Endothelial cell of umbilical vein (primary cell): ENCODE results near the gene NMNAT3. TPM values are rescaled to one million over a fixed set of nuclear protein-coding genes. Genes with fewer than 3 reads are reported as not detected.

Experiments
- BruUV-seq: library from RNA; stranded (reverse); fragments of 400-500 nt; replicated peaks from 2 replicates; lab custom pipeline; 2021; lab: Mats Ljungman, UMichigan
- CTCF ChIA-PET: fragments of 300-600, 350-600 bp; sonication (Branson Sonifier 250); formaldehyde crosslinking; loops from one replicate; lab custom pipeline; 2021; ENCODE audit warnings: antibody characterized with exemption, inconsistent platforms; lab: Charles Lee
- POLR2A ChIA-PET: fragments of 300-600, 350-600 bp; sonication (Branson Sonifier 250); formaldehyde crosslinking; loops from one replicate; lab custom pipeline; 2021; ENCODE audit warnings: antibody characterized with exemption, inconsistent platforms; lab: Charles Lee
- DNase-seq: peaks from one replicate; pipeline ENCODE4 v3.0.0-alpha.2; 2011; ENCODE audit warnings: low read depth, low spot score
- FAIRE-seq: peaks from 2 replicates; lab custom pipeline; 2011; peaks lifted over from hg19 to GRCh38; lab: Jason Lieb, UNC
- H2AFZ ChIP-seq: 2 replicates; pipeline ENCODE4 v1.6.0; 2012; ENCODE audit warnings: low read depth, low read length, control low read depth, inconsistent platforms
- H3K27ac ChIP-seq: 2 replicates; pipeline ENCODE4 v1.5.1; 2011; ENCODE audit warnings: low read depth, mild to moderate bottlenecking, control low read depth, low read length, moderate library complexity; ENCODE audit not compliant: insufficient read depth
- H3K27me3 ChIP-seq, 2 experiments: 2 replicates each; pipeline versions ENCODE4 v1.6.0 to v1.6.1; 2011; ENCODE audit warnings: low read length in 2 of 2, mixed read lengths in 1 of 2; ENCODE audit not compliant: control insufficient read depth in 2 of 2, insufficient read depth in 2 of 2
- H3K36me3 ChIP-seq, 2 experiments: 2 replicates in 1 of 2; 3 replicates in 1 of 2; pipeline ENCODE4 v1.5.1; 2011; ENCODE audit warnings: low read length in 2 of 2, mild to moderate bottlenecking in 1 of 2, moderate library complexity in 1 of 2; ENCODE audit not compliant: control insufficient read depth in 2 of 2, insufficient read depth in 2 of 2; ENCODE audit errors: extremely low read depth in 1 of 2
- H3K4me1 ChIP-seq: 3 replicates; pipeline ENCODE4 v1.5.1; 2011; ENCODE audit warnings: mild to moderate bottlenecking, low read length; ENCODE audit not compliant: control insufficient read depth, insufficient read depth; ENCODE audit errors: extremely low read depth
- H3K4me2 ChIP-seq: 2 replicates; pipeline ENCODE4 v1.6.1; 2011; ENCODE audit warnings: low read length, control low read depth, mixed read lengths; ENCODE audit not compliant: insufficient read depth
- H3K4me3 ChIP-seq, 3 experiments: fragments of 200-600 bp in 1 of 3; sonication (generic), shearing (Covaris generic) in 1 of 3; replicated peaks in 1 of 3; 2 replicates each; pipeline ENCODE4 v1.5.1; 2011 to 2016; ENCODE audit warnings: control low read depth in 3 of 3, low read length in 3 of 3, mild to moderate bottlenecking in 2 of 3, inconsistent platforms in 1 of 3, low read depth in 1 of 3, moderate library complexity in 1 of 3; ENCODE audit not compliant: insufficient read depth in 1 of 3
- H3K79me2 ChIP-seq: 2 replicates; pipeline ENCODE4 v1.6.0; 2012; ENCODE audit warnings: low read length, inconsistent platforms; ENCODE audit not compliant: control insufficient read depth, insufficient read depth
- H3K9ac ChIP-seq: replicated peaks from 2 replicates; pipeline ENCODE3; 2011; ENCODE audit warnings: low read length, control low read depth; ENCODE audit not compliant: insufficient read depth; ENCODE audit errors: extremely low read depth
- H3K9me1 ChIP-seq: replicated peaks from 3 replicates; pipeline ENCODE4 v1.6.0; 2011; ENCODE audit warnings: mild to moderate bottlenecking, low read length; ENCODE audit not compliant: control insufficient read depth, insufficient read depth; ENCODE audit errors: extremely low read depth
- H3K9me3 ChIP-seq: replicated peaks from 2 replicates; pipeline ENCODE4 v1.5.1; 2012; ENCODE audit warnings: low read length, inconsistent platforms; ENCODE audit not compliant: control insufficient read depth, insufficient read depth
- H4K20me1 ChIP-seq: replicated peaks from 2 replicates; pipeline ENCODE3; 2011; ENCODE audit warnings: mild to moderate bottlenecking, low read length; ENCODE audit not compliant: control insufficient read depth, insufficient read depth; ENCODE audit errors: extremely low read depth
- CTCF ChIP-seq, 2 donors: IDR thresholded peaks; 1 replicate in 1 of 2; 2 replicates in 1 of 2; pipeline ENCODE4 v1.5.1; 2011; ENCODE audit warnings: low read length in 2 of 2, mild to moderate bottlenecking in 2 of 2, moderate library complexity in 2 of 2, control low read depth in 1 of 2, inconsistent platforms in 1 of 2, low read depth in 1 of 2; ENCODE audit not compliant: insufficient read depth in 1 of 2; ENCODE audit errors: extremely low read depth in 1 of 2
- EZH2 ChIP-seq: IDR thresholded peaks from 2 replicates; pipeline ENCODE4 v1.6.1; 2012; ENCODE audit warnings: borderline replicate concordance, low read depth, mild to moderate bottlenecking, moderate library complexity, low read length, inconsistent platforms; ENCODE audit not compliant: severe bottlenecking
- FOS ChIP-seq: IDR thresholded peaks from 2 replicates; pipeline ENCODE4 v1.6.1; 2011; ENCODE audit warnings: mild to moderate bottlenecking, low read length, moderate library complexity, borderline replicate concordance; ENCODE audit not compliant: insufficient read depth
- GATA2 ChIP-seq: IDR thresholded peaks from 2 replicates; pipeline ENCODE4 v1.7.0; 2011; ENCODE audit warnings: low read depth, mild to moderate bottlenecking, moderate library complexity, mixed read lengths, low read length; ENCODE audit not compliant: insufficient read length, insufficient read depth
- JUN ChIP-seq: IDR thresholded peaks from 2 replicates; pipeline ENCODE4 v1.6.1; 2011; ENCODE audit warnings: borderline replicate concordance, low read depth; ENCODE audit not compliant: insufficient read length, insufficient read depth
- MAX ChIP-seq: IDR thresholded peaks from 2 replicates; pipeline ENCODE4 v1.6.1; 2011; ENCODE audit not compliant: insufficient read depth, insufficient read length
- MYC ChIP-seq: IDR thresholded peaks from one replicate; pipeline ENCODE4 v1.6.1; 2011; ENCODE audit warnings: mild to moderate bottlenecking, low read depth, low read length
- POLR2A ChIP-seq: IDR thresholded peaks from 2 replicates; pipeline ENCODE4 v1.6.1; 2012; ENCODE audit warnings: low read depth, mild to moderate bottlenecking, control low read depth, low read length
- POLR2AphosphoS5 ChIP-seq: IDR thresholded peaks from 2 replicates; pipeline ENCODE4 v1.6.1; 2012; ENCODE audit warnings: low read depth, mild to moderate bottlenecking, control low read depth, low read length, moderate library complexity; ENCODE audit not compliant: insufficient read depth
- dilution Hi-C: fragments of 300-500 bp; cut with MboI; formaldehyde crosslinking; loops from one replicate; pipeline ENCODE4 v1.15.0; 2019; ENCODE audit warnings: low sequenced_read_pairs; ENCODE audit not compliant: extremely low pct_ligation_motif_present
- intact Hi-C: fragments of 100-400 bp; cut with micrococcal nuclease; formaldehyde crosslinking; loops from one replicate; pipeline ENCODE4 v1.10.0; 2022
- polyA plus RNA-seq, 4 experiments: library from polyadenylated mRNA; depleted of rRNA in 3 of 4; stranded (reverse) in 3 of 4; unstranded in 1 of 4; fragments of >200 nt; gene quantifications; 2 replicates each; pipeline versions ENCODE4 v1.2.1 to v1.2.3, GENCODE V29; 2011 to 2012; ENCODE audit warnings: missing spikeins in 1 of 4
- total RNA-seq: library from RNA; stranded (reverse); gene quantifications from 2 replicates; pipeline ENCODE4 v1.2.3, GENCODE V29; 2021

The NMNAT3 gene
- total and polyA plus RNA-seq, 2 donors (not counting 3 experiments of a cell fraction or from before 2014, with no cell fraction given), result 0.59 to 0.60 TPM

- H3K4me1 ChIP-seq, result no peaks in the 10 kb centered on the region
- CTCF ChIA-PET, result no interaction called here
- no TSS peak for BruUV-seq
- dilution Hi-C loops, result no loop called here
- H3K79me2 ChIP-seq, result no peaks in the 10 kb centered on the region
- H3K4me3 ChIP-seq, result no peak overlapping the region
- no peak overlapping the region for H2AFZ ChIP-seq
- POLR2A ChIA-PET, result no interaction called here
- H3K36me3 ChIP-seq, result no peaks in the 10 kb centered on the region
- H3K27ac ChIP-seq, result no peak overlapping the region
- no peaks in the 10 kb centered on the region for H3K9me3 ChIP-seq
- intact Hi-C loops, result no loop called here
- H3K4me2 ChIP-seq, result no peak overlapping the region
- FAIRE-seq, result no peak
- TF ChIP-seq POLR2AphosphoS5, result no peak
- no peak for TF ChIP-seq POLR2A
- no peak for TF ChIP-seq EZH2
- no peak for TF ChIP-seq MAX
- no peak for TF ChIP-seq GATA2
- no peak for TF ChIP-seq MYC
- TF ChIP-seq CTCF (IDR thresholded peaks at IDR 0.05; ENCODE audit: extremely low read depth in 1 of 2, insufficient read depth in 1 of 2, low read depth in 1 of 2, low read length in 2 of 2), result no peak
- TF ChIP-seq FOS, result no peak
- no peak for TF ChIP-seq JUN
- no peaks in the 10 kb centered on the region for H3K9me1 ChIP-seq
- no peaks in the 10 kb centered on the region for H4K20me1 ChIP-seq
- no peaks in the 10 kb centered on the region for H3K27me3 ChIP-seq
- DNase-seq, result no peak
- no peak overlapping the region for H3K9ac ChIP-seq
These were observed 18.5 kb upstream of the NMNAT3 start for GRCh38 chr3:139696314-139696604.
